Heart right ventricle (tissue), 16 donors: Measurements from ENCODE around the gene TRPM1. TPM values are rescaled to one million over a fixed set of nuclear protein-coding genes. Genes with fewer than 3 reads are reported as not detected.

Experiments used
- ATAC-seq, 8 donors: fragments of 200-7000 bp; cut with Tn5 transposase; one replicate each; pipeline ENCODE4 v1.9.1; 2020; ENCODE audit warnings: mild to moderate bottlenecking in 8 of 8, moderate library complexity in 8 of 8, moderate number of reproducible peaks in 1 of 8
- DNase-seq, 2 donors: peaks; one replicate each; pipeline ENCODE4 v3.0.0-alpha.2; 2020
- H3K27ac ChIP-seq, 10 donors: fragments of 200-600 bp; sonication (generic) in 2 of 10; one replicate each; pipeline versions ENCODE4 v1.5.0 to v1.8.0; 2020 to 2022; ENCODE audit warnings: mild to moderate bottlenecking in 3 of 10
- H3K27me3 ChIP-seq, 7 donors: fragments of 200-600 bp; one replicate each; pipeline ENCODE4 v1.8.0; 2021 to 2022; ENCODE audit warnings: mild to moderate bottlenecking in 2 of 7
- H3K36me3 ChIP-seq, 9 donors: fragments of 200-600 bp; sonication (generic) in 1 of 9; one replicate each; pipeline versions ENCODE4 v1.5.0 to v1.8.0; 2020 to 2022; ENCODE audit warnings: mild to moderate bottlenecking in 2 of 9
- H3K4me1 ChIP-seq, 9 donors: fragments of 200-600 bp; sonication (generic) in 1 of 9; one replicate each; pipeline versions ENCODE4 v1.5.0 to v1.8.0; 2020 to 2022; ENCODE audit warnings: mild to moderate bottlenecking in 4 of 9
- H3K4me3 ChIP-seq, 10 donors: fragments of 200-600 bp; sonication (generic) in 2 of 10; one replicate each; pipeline versions ENCODE4 v1.5.0 to v1.8.0; 2020 to 2022; ENCODE audit warnings: mild to moderate bottlenecking in 7 of 10, moderate library complexity in 2 of 10
- H3K9me3 ChIP-seq, 11 donors: fragments of 200-600 bp in 10 of 11; sonication (generic) in 2 of 11; one replicate each; pipeline versions ENCODE4 v1.5.0 to v1.8.0; 2013 to 2022; ENCODE audit warnings: mild to moderate bottlenecking in 2 of 11, control low read depth in 1 of 11, moderate library complexity in 1 of 11
- CTCF ChIP-seq, 9 donors: fragments of 200-600 bp; sonication (generic) in 2 of 9; IDR thresholded peaks; one replicate each; pipeline versions ENCODE4 v1.5.0 to v1.8.0; 2021 to 2022; ENCODE audit warnings: antibody characterized with exemption in 9 of 9, mild to moderate bottlenecking in 5 of 9, moderate library complexity in 1 of 9
- WGBS, 2 donors: extraction: QIAGEN DNeasy Blood & Tissue Kit; methylation state at CpG; one replicate each; pipeline ENCODE4 v1.1.7; 2013; ENCODE audit warnings: inconsistent platforms in 1 of 2; 5-methylcytosine and 5-hydroxymethylcytosine counted together
- intact Hi-C, 10 donors: fragments of 100-400 bp; cut with DNase I; formaldehyde crosslinking; loops; one replicate each; pipeline versions ENCODE4 v1.11.1 to v1.14.2; 2022
- polyA plus RNA-seq, 2 donors: library from polyadenylated mRNA; stranded (reverse); fragments of 200-250 nt; gene quantifications; one replicate each; pipeline ENCODE4 v1.2.3, GENCODE V29; 2013
- total RNA-seq, 10 donors: library from RNA; stranded (reverse); fragmentation: NEBNext Ultra II Directional in 3 of 10; extraction: Animal tissue kit (Norgen Biotek cat#: 25700) in 3 of 10; gene quantifications; one replicate each; pipeline versions ENCODE4 v1.2.1 to v1.2.4, GENCODE V29; 2021 to 2023
- donor health status: Arrhythmogenic right ventricular cardiomyopathy.
- donor health status: ischemic (EF 13 %, LVEDD 7.1; RV severe dilation, severe dysfunction).
- donor health status: healthy with polysubstance abuse.
- donor health status: DM: no; HTN: yes; CAD: no.
- donor health status: DM: no; HTN: no; CAD: no.
- donor health status: ischemic (EF 25% LVEDD 6.9; RV normal size, moderate dysfunction).
- donor health status: ischemic (EF 25% LVEDD 5.7; RV mildly dilated, moderate dysfunction).
- donor health status: healthy.
- donor health status: DM: yes; HTN: yes; CAD: no.
- donor health status: Ischemic cardiomyopathy.
- donor health status: ischemic (EF 35%, LVEDD 5.7; RV mildly dilated, moderate dysfunction).
- donor health status: nonischemic (EF 11% LVEDD 7.7; RV severe dilation, severe dysfunction).
- donor health status: DM: yes; HTN: yes; CAD: no.
- donor health status: PGD.
- donor health status: ischemic (EF 29% LVEDD 5.4; RV normal size, mild dysfunction).
- donor health status: nonischemic (EF 23%, LVEDD 6.1; RV moderate dilation, normal function).

TRPM1 gene
- total and polyA plus RNA-seq, 12 donors: 0.06 TPM; not detected in 11

GRCh38 chr15:31014608-31014925, 87.0 kb downstream of the TRPM1 start:
- ATAC-seq (no peak), DNase-seq (no peak)
- no peaks in the 10 kb centered on the region for H3K4me1 ChIP-seq
- no peak for TF ChIP-seq CTCF (IDR thresholded peaks at IDR 0.05)
- no peaks in the 10 kb centered on the region for H3K36me3 ChIP-seq
- H3K4me3 ChIP-seq: no peak overlapping the region
- 32 to 60% methylated on average over 2 of the region's 2 CpGs for WGBS, 2 donors
- intact Hi-C loops: no loop called here
- no peaks in the 10 kb centered on the region for H3K27me3 ChIP-seq
- peaks cover 0 to 29% (median 9%) of the 10 kb centered on the region in 11 donors for H3K9me3 ChIP-seq
- no peak overlapping the region for H3K27ac ChIP-seq

- no peaks in the 10 kb centered on the region for H3K27me3 ChIP-seq
- 73 to 74% methylated on average over 2 of the region's 2 CpGs for WGBS, 2 donors
- no peak for TF ChIP-seq CTCF (IDR thresholded peaks at IDR 0.05)
- DNase-seq: no peak
- H3K4me1 ChIP-seq: no peaks in the 10 kb centered on the region
- intact Hi-C loops: no loop called here
- peaks cover 0 to 29% (median 9%) of the 10 kb centered on the region in 11 donors for H3K9me3 ChIP-seq
- no peak overlapping the region for H3K27ac ChIP-seq
- H3K36me3 ChIP-seq: no peaks in the 10 kb centered on the region
- no peak for ATAC-seq
- no peak overlapping the region for H3K4me3 ChIP-seq
Measured at GRCh38 chr15:31013863-31014607, 87.5 kb downstream of the TRPM1 start.

- no peaks in the 10 kb centered on the region for H3K27me3 ChIP-seq
- no peak for ATAC-seq
- H3K4me1 ChIP-seq: no peaks in the 10 kb centered on the region
- no peak overlapping the region for H3K27ac ChIP-seq
- WGBS, 2 donors: 84 to 85% methylated on average over 2 of the region's 2 CpGs
- H3K36me3 ChIP-seq: no peaks in the 10 kb centered on the region
- TF ChIP-seq CTCF (IDR thresholded peaks at IDR 0.05): no peak
- no peak overlapping the region for H3K4me3 ChIP-seq
- DNase-seq: no peak
- intact Hi-C loops: no loop called here
- H3K9me3 ChIP-seq: peaks cover 0 to 29% (median 9%) of the 10 kb centered on the region in 11 donors
Measured at GRCh38 chr15:31012455-31012854, 89.1 kb downstream of the TRPM1 start.

GRCh38 chr15:31010036-31010435, 91.5 kb downstream of the TRPM1 start:
- intact Hi-C loops: no loop called here
- no peak overlapping the region for H3K27ac ChIP-seq
- peaks cover 0 to 29% (median 9%) of the 10 kb centered on the region in 11 donors for H3K9me3 ChIP-seq
- no peaks in the 10 kb centered on the region for H3K36me3 ChIP-seq
- DNase-seq: no peak
- 94 to 98% methylated on average over 1 of the region's 1 CpG for WGBS, 2 donors
- ATAC-seq: no peak
- H3K4me3 ChIP-seq: no peak overlapping the region
- no peaks in the 10 kb centered on the region for H3K27me3 ChIP-seq
- H3K4me1 ChIP-seq: peaks cover 0 to 8% (median 2%) of the 10 kb centered on the region in 9 donors
- no peak for TF ChIP-seq CTCF (IDR thresholded peaks at IDR 0.05)
